ENCODE measurements around the gene TBC1D8B.

DNA sequence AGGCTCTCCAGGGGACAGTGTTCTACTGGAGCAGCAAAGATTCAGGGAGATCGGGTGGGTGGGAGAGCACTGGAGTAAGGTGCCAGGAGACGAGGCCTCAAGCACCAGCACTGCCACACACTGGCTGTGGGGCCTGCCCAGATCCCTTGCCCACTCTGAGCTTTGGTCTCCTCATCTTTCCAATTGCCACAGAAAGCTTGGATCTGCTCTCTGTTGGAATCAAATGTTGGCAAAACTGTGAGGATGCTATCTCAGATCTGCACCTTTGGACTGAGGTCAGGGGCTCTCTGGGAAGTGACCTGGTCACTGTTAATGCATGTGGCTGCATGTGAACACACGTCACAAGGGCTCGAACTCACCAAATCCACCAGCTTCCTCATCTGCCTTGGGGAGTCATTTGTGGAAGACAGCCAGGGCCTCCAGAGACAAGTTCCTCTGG is 99.3 kb downstream of the TBC1D8B start:
- TF ChIP-seq, protein P1, sequence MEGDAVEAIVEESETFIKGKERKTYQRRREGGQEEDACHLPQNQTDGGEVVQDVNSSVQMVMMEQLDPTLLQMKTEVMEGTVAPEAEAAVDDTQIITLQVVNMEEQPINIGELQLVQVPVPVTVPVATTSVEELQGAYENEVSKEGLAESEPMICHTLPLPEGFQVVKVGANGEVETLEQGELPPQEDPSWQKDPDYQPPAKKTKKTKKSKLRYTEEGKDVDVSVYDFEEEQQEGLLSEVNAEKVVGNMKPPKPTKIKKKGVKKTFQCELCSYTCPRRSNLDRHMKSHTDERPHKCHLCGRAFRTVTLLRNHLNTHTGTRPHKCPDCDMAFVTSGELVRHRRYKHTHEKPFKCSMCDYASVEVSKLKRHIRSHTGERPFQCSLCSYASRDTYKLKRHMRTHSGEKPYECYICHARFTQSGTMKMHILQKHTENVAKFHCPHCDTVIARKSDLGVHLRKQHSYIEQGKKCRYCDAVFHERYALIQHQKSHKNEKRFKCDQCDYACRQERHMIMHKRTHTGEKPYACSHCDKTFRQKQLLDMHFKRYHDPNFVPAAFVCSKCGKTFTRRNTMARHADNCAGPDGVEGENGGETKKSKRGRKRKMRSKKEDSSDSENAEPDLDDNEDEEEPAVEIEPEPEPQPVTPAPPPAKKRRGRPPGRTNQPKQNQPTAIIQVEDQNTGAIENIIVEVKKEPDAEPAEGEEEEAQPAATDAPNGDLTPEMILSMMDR (IDR thresholded peaks at IDR 0.05) = no peak
- TF ChIP-seq EZH2 (IDR thresholded peaks at IDR 0.05) (no peak), EZH2phosphoT487 (IDR thresholded peaks at IDR 0.05) (no peak)

All from neural progenitor cell (in vitro differentiated cells).